Lung (tissue), 4 donors: Measurements from ENCODE around the gene UGT1A5. TPM values are rescaled to one million over a fixed set of nuclear protein-coding genes. Genes with fewer than 3 reads are reported as not detected.

Experiments used
- polyA plus RNA-seq, 2 donors: library from polyadenylated mRNA; stranded (reverse); fragments of 200-250 nt; gene quantifications; one replicate each; pipeline ENCODE4 v1.2.1, GENCODE V29; 2013
- total RNA-seq, 2 donors: library from RNA; depleted of rRNA in 1 of 2; stranded (reverse); fragments of >200 nt in 1 of 2; gene quantifications; one replicate each; pipeline ENCODE4 v1.2.1, GENCODE V29; 2014 to 2021
- donor health status: Bipolar disorder and iron deficiency.
- donor health status: healthy.
- donor health status: DM: yes; HTN: yes; CAD: no.

Gene UGT1A5
- total and polyA plus RNA-seq, 4 donors: 0.34 TPM; not detected in 3

Other genes with a start within 250 kb of the UGT1A5 start
- gene USP40, start 146.1 kb upstream of the UGT1A5 start, total RNA-seq: 10 to 100 TPM; 47.0 to 80.4 TPM
- 10 to 100 TPM; 16.7 to 24.3 TPM for gene USP40, start 146.1 kb upstream of the UGT1A5 start, polyA plus RNA-seq
- gene UGT1A8, start 95.3 kb upstream of the UGT1A5 start, total RNA-seq: under 1 TPM in 1 of 2 donors, not detected in 1; 0.26 TPM
- not detected for gene UGT1A8, start 95.3 kb upstream of the UGT1A5 start, polyA plus RNA-seq
- gene UGT1A10, start 76.5 kb upstream of the UGT1A5 start, total RNA-seq: not detected
- under 1 TPM; 0.03 to 0.14 TPM for gene UGT1A10, start 76.5 kb upstream of the UGT1A5 start, polyA plus RNA-seq
- gene UGT1A9, start 41.0 kb upstream of the UGT1A5 start, total RNA-seq: not detected
- gene UGT1A9, start 41.0 kb upstream of the UGT1A5 start, polyA plus RNA-seq: not detected
- gene UGT1A7, start 31.0 kb upstream of the UGT1A5 start, total RNA-seq: not detected
- under 1 TPM in 1 of 2 donors, not detected in 1; 0.45 TPM for gene UGT1A7, start 31.0 kb upstream of the UGT1A5 start, polyA plus RNA-seq
- gene UGT1A6, start 20.0 kb upstream of the UGT1A5 start, total RNA-seq: 1 to 10 TPM in 1 of 2 donors, under 1 TPM in 1; 0.63 to 2.3 TPM
- 1 to 10 TPM in 1 of 2 donors, under 1 TPM in 1; 0.96 to 1.9 TPM for gene UGT1A6, start 20.0 kb upstream of the UGT1A5 start, polyA plus RNA-seq
- gene UGT1A4, start 5.8 kb downstream of the UGT1A5 start, total RNA-seq: under 1 TPM in 1 of 2 donors, not detected in 1; 0.21 TPM
- gene UGT1A4, start 5.8 kb downstream of the UGT1A5 start, polyA plus RNA-seq: under 1 TPM; 0.02 to 0.55 TPM
- not detected for gene UGT1A3, start 16.1 kb downstream of the UGT1A5 start, total RNA-seq
- gene UGT1A3, start 16.1 kb downstream of the UGT1A5 start, polyA plus RNA-seq: not detected
- gene UGT1A1, start 47.4 kb downstream of the UGT1A5 start, total RNA-seq: under 1 TPM in 1 of 2 donors, not detected in 1; 0.49 TPM
- gene UGT1A1, start 47.4 kb downstream of the UGT1A5 start, polyA plus RNA-seq: under 1 TPM; 0.01 to 0.04 TPM
- gene MROH2A, start 65.4 kb downstream of the UGT1A5 start, total RNA-seq: under 1 TPM in 1 of 2 donors, not detected in 1; 0.80 TPM
- gene MROH2A, start 65.4 kb downstream of the UGT1A5 start, polyA plus RNA-seq: not detected
- gene HJURP, start 141.6 kb downstream of the UGT1A5 start, total RNA-seq: 1 to 10 TPM; 2.0 to 4.1 TPM
- 1 to 10 TPM in 1 of 2 donors, under 1 TPM in 1; 0.84 to 1.9 TPM for gene HJURP, start 141.6 kb downstream of the UGT1A5 start, polyA plus RNA-seq
- gene TRPM8, start 204.5 kb downstream of the UGT1A5 start, total RNA-seq: under 1 TPM in 1 of 2 donors, not detected in 1; 0.03 TPM
- under 1 TPM in 1 of 2 donors, not detected in 1; 0.14 TPM for gene TRPM8, start 204.5 kb downstream of the UGT1A5 start, polyA plus RNA-seq